Keratinocyte (primary cell): ENCODE measurements around the gene CD101. TPM values are rescaled to one million over a fixed set of nuclear protein-coding genes. Genes with fewer than 3 reads are reported as not detected.

Experiments used
- DNase-seq: peaks from one replicate; pipeline ENCODE4 v3.0.0-alpha.2; 2011; ENCODE audit warnings: low read depth, missing footprints, low spot score
- FAIRE-seq: peaks from 2 replicates; lab custom pipeline; 2011; peaks lifted over from hg19 to GRCh38; lab: Jason Lieb, UNC
- H2AFZ ChIP-seq: 2 replicates; pipeline ENCODE4 v1.6.0; 2012; ENCODE audit warnings: low read length, control low read depth, inconsistent platforms; ENCODE audit not compliant: control insufficient read depth
- H3K27ac ChIP-seq: 2 replicates; pipeline ENCODE4 v1.5.1; 2011; ENCODE audit warnings: low read length; ENCODE audit not compliant: control insufficient read depth, insufficient read depth
- H3K27me3 ChIP-seq: 3 replicates; pipeline ENCODE4 v1.6.0; 2011; ENCODE audit warnings: low read length; ENCODE audit not compliant: control insufficient read depth, insufficient read depth; ENCODE audit errors: extremely low read depth
- H3K36me3 ChIP-seq, 2 experiments: 2 replicates in 1 of 2; 3 replicates in 1 of 2; pipeline ENCODE4 v1.5.1; 2011; ENCODE audit warnings: low read length in 2 of 2, mild to moderate bottlenecking in 1 of 2; ENCODE audit not compliant: control insufficient read depth in 2 of 2, insufficient read depth in 2 of 2; ENCODE audit errors: extremely low read depth in 1 of 2
- H3K4me1 ChIP-seq: 3 replicates; pipeline ENCODE4 v1.5.1; 2011; ENCODE audit warnings: low read length; ENCODE audit not compliant: control insufficient read depth, insufficient read depth; ENCODE audit errors: extremely low read depth
- H3K4me2 ChIP-seq: 3 replicates; pipeline ENCODE4 v1.6.0; 2011; ENCODE audit warnings: low read depth, low read length; ENCODE audit not compliant: control insufficient read depth, insufficient read depth; ENCODE audit errors: extremely low read depth
- H3K4me3 ChIP-seq, 3 experiments: fragments of 200-600 bp in 1 of 3; sonication (generic) in 1 of 3; 2 replicates in 2 of 3; 3 replicates in 1 of 3; pipeline ENCODE4 v1.5.1; 2011 to 2016; ENCODE audit warnings: low read length in 3 of 3, mild to moderate bottlenecking in 3 of 3, control low read depth in 2 of 3, inconsistent platforms in 1 of 3, low read depth in 1 of 3, mixed read lengths in 1 of 3, mixed run types in 1 of 3, moderate library complexity in 1 of 3; ENCODE audit not compliant: control insufficient read depth in 2 of 3, insufficient read depth in 2 of 3; ENCODE audit errors: extremely low read depth in 1 of 3
- H3K79me2 ChIP-seq: 2 replicates; pipeline ENCODE4 v1.6.0; 2012; ENCODE audit warnings: low read length; ENCODE audit not compliant: control insufficient read depth, insufficient read depth
- H3K9ac ChIP-seq: 3 replicates; pipeline ENCODE4 v1.6.0; 2011; ENCODE audit warnings: low read length; ENCODE audit not compliant: control insufficient read depth, insufficient read depth; ENCODE audit errors: extremely low read depth
- H3K9me1 ChIP-seq: 3 replicates; pipeline ENCODE4 v1.6.0; 2011; ENCODE audit warnings: low read length; ENCODE audit not compliant: control insufficient read depth, insufficient read depth; ENCODE audit errors: extremely low read depth
- H3K9me3 ChIP-seq: 2 replicates; pipeline ENCODE4 v1.5.1; 2012; ENCODE audit warnings: low read depth, low read length; ENCODE audit not compliant: control insufficient read depth
- H4K20me1 ChIP-seq: 3 replicates; pipeline ENCODE4 v1.6.0; 2011; ENCODE audit warnings: low read length; ENCODE audit not compliant: control insufficient read depth, insufficient read depth; ENCODE audit errors: extremely low read depth
- EZH2 ChIP-seq: IDR thresholded peaks from one replicate; pipeline ENCODE4 v1.6.1; 2012; ENCODE audit warnings: inconsistent platforms, mild to moderate bottlenecking, low read length, moderate library complexity
- dilution Hi-C: fragments of 300-500 bp; cut with MboI; formaldehyde crosslinking; loops from one replicate; pipeline ENCODE4 v1.7.0; 2020; ENCODE audit warnings: low sequenced_read_pairs; ENCODE audit not compliant: extremely low pct_ligation_motif_present
- polyA plus RNA-seq, 5 experiments: library from polyadenylated mRNA; depleted of rRNA in 3 of 5; stranded (reverse) in 3 of 5; stranded (forward) in 1 of 5; unstranded in 1 of 5; fragments of >200 nt; gene quantifications; 1 replicate in 1 of 5; 2 replicates in 3 of 5; 3 replicates in 1 of 5; pipeline versions ENCODE4 v1.2.1 to v1.2.3, GENCODE V29; 2011 to 2012; ENCODE audit warnings: missing spikeins in 2 of 5, low read depth in 1 of 5, low replicate concordance in 1 of 5
- TF ChIP-seq, protein P1 (sequence below), 3 experiments: IDR thresholded peaks in 1 of 3; conservative IDR thresholded peaks in 1 of 3; optimal IDR thresholded peaks in 1 of 3; 2 replicates in 2 of 3; 3 replicates in 1 of 3; pipeline versions ENCODE3 to v1.5.1; 2011; ENCODE audit warnings: low read length in 3 of 3, mild to moderate bottlenecking in 3 of 3, moderate library complexity in 2 of 3, control low read depth in 1 of 3, inconsistent platforms in 1 of 3; ENCODE audit not compliant: insufficient read depth in 2 of 3; ENCODE audit errors: extremely low read depth in 1 of 3

Gene CD101
- polyA plus RNA-seq, 1 donor (not counting 4 experiments of a cell fraction or from before 2014, with no cell fraction given), result 1.8 TPM

DNA sequence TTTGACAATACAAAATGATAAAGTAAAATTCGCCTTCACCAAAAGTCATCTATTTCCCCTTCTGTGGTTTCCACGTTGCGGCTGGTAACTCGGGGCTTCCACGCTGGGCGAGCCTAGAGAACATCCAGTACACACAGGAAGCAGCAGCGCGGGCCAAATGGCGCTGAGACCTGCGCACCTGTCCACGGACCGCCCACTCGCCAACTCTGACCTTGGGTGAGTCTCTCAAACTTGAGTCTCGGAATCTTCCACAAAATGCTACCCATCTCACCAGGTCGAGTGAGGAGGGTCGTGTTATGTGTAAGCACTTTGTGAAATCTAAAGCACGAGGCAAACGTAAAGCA, 57.7 kb downstream of the CD101 start:
- no peaks in the 10 kb centered on the region for H4K20me1 ChIP-seq
- H3K4me3 ChIP-seq, result peak overlapping the region; percentile 88 to 97 (median 93)
- no peak for TF ChIP-seq EZH2
- TF ChIP-seq, protein P1, sequence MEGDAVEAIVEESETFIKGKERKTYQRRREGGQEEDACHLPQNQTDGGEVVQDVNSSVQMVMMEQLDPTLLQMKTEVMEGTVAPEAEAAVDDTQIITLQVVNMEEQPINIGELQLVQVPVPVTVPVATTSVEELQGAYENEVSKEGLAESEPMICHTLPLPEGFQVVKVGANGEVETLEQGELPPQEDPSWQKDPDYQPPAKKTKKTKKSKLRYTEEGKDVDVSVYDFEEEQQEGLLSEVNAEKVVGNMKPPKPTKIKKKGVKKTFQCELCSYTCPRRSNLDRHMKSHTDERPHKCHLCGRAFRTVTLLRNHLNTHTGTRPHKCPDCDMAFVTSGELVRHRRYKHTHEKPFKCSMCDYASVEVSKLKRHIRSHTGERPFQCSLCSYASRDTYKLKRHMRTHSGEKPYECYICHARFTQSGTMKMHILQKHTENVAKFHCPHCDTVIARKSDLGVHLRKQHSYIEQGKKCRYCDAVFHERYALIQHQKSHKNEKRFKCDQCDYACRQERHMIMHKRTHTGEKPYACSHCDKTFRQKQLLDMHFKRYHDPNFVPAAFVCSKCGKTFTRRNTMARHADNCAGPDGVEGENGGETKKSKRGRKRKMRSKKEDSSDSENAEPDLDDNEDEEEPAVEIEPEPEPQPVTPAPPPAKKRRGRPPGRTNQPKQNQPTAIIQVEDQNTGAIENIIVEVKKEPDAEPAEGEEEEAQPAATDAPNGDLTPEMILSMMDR (optimal IDR thresholded peaks at IDR 0.05 in 1 of 3, IDR thresholded peaks at IDR 0.05 in 1 of 3, conservative IDR thresholded peaks at IDR 0.05 in 1 of 3; ENCODE audit: extremely low read depth in 1 of 3, insufficient read depth in 2 of 3, low read length in 3 of 3), result no peak
- H3K9me1 ChIP-seq, result no peaks in the 10 kb centered on the region
- peak overlapping the region; percentile 97 for H3K27ac ChIP-seq
- peaks cover 2% of the 10 kb centered on the region for H3K79me2 ChIP-seq
- H3K27me3 ChIP-seq, result no peaks in the 10 kb centered on the region
- H3K9ac ChIP-seq, result peak overlapping the region; percentile 98
- H3K36me3 ChIP-seq, result peaks cover 0 to 2% of the 10 kb centered on the region in 2 experiments
- peaks cover 26% of the 10 kb centered on the region for H3K4me1 ChIP-seq
- H3K4me2 ChIP-seq, result peak overlapping the region; percentile 89
- no peaks in the 10 kb centered on the region for H3K9me3 ChIP-seq
- dilution Hi-C loops, result no loop called here
- H2AFZ ChIP-seq, result peak overlapping the region; percentile 80
- FAIRE-seq, result no peak
- no peak for DNase-seq

DNA sequence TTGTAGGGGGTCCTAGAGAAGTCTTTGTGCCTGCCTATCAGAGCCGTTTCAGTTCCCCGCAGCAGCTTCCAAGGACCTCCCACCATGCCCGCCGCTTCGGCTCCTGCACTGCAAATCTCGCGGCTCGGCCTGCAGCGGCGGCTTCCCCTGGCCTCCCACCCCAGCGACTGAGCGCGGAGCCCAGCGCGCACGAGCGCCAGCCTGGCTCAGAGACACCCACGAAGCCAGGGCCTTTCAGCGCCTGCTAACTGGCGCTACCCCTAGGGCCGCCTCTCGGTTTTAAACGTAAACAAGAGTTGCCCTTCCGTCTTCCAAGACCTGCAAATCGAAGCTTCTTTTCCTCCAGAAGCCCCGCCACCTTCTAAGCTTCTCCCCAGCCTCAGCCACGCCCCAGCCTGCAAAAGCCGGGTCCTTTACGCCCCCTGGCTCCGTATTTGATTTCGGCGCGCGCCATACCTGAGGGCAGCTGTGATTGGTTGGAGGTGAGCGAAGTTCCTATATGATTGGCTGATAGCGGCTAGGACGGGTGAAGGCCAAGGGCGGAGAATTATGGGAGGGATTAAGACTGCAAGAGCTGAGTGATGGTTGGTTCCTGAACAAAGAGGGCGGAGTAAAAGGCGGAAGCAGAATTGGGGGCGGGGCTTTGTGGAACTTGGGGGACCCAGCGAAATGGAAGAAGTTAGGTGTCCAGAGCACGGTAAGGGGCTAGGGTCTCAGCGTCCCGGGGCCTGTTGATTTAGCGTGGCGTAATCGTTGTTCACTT, 58.3 kb downstream of the CD101 start, which contains the start of gene TTF2:
Gene TTF2 (plus strand): TSS at position 649 of the 763 bp plus-strand sequence. CDS start 21 bp downstream, at position 670.
- DNase-seq, result peak; percentile 94
- Histone ChIP-seq H3K4me2 (peak within 1 kb of the TSS; percentile 91), H3K9ac (peak within 1 kb of the TSS; percentile 98), H3K36me3 (peaks cover 0 to 2% of the 10 kb centered on the region in 2 experiments), H3K27ac (peak within 1 kb of the TSS; percentile 97), H3K9me3 (no peaks in the 10 kb centered on the region), H2AFZ (peak within 1 kb of the TSS; percentile 94), H4K20me1 (no peaks in the 10 kb centered on the region), H3K4me1 (peaks cover 26% of the 10 kb centered on the region), H3K27me3 (no peaks in the 10 kb centered on the region), H3K4me3 (peak within 1 kb of the TSS; percentile 88 to 97 (median 93)), H3K9me1 (no peaks in the 10 kb centered on the region), H3K79me2 (peaks cover 2% of the 10 kb centered on the region)
- no peak for TF ChIP-seq EZH2
- TF ChIP-seq, protein P1 (optimal IDR thresholded peaks at IDR 0.05 in 1 of 3, IDR thresholded peaks at IDR 0.05 in 1 of 3, conservative IDR thresholded peaks at IDR 0.05 in 1 of 3; ENCODE audit: extremely low read depth in 1 of 3, insufficient read depth in 2 of 3, low read length in 3 of 3), result peak in 1 of 3 experiments; percentile 23
- dilution Hi-C loops, result no loop called here
- FAIRE-seq, result peak; percentile 67
